Lower leg skin (tissue), 3 donors: Measurements from ENCODE around the gene SEL1L2.

Experiments used
- POLR2A ChIP-seq, 2 donors: fragments of 450-650 bp; IDR thresholded peaks; one replicate each; pipeline ENCODE4 v1.6.1; 2016 to 2017; ENCODE audit warnings: antibody characterized with exemption in 2 of 2, mild to moderate bottlenecking in 1 of 2, moderate library complexity in 1 of 2
- TF ChIP-seq, protein P1 (sequence below), 3 donors: fragments of 450-650 bp; IDR thresholded peaks; one replicate each; pipeline ENCODE4 v1.5.1; 2016; ENCODE audit warnings: antibody characterized with exemption in 3 of 3, mild to moderate bottlenecking in 3 of 3, moderate library complexity in 2 of 3

GRCh38 chr20:13900496-13900895, 89.9 kb downstream of the SEL1L2 start:
- TF ChIP-seq, protein P1, sequence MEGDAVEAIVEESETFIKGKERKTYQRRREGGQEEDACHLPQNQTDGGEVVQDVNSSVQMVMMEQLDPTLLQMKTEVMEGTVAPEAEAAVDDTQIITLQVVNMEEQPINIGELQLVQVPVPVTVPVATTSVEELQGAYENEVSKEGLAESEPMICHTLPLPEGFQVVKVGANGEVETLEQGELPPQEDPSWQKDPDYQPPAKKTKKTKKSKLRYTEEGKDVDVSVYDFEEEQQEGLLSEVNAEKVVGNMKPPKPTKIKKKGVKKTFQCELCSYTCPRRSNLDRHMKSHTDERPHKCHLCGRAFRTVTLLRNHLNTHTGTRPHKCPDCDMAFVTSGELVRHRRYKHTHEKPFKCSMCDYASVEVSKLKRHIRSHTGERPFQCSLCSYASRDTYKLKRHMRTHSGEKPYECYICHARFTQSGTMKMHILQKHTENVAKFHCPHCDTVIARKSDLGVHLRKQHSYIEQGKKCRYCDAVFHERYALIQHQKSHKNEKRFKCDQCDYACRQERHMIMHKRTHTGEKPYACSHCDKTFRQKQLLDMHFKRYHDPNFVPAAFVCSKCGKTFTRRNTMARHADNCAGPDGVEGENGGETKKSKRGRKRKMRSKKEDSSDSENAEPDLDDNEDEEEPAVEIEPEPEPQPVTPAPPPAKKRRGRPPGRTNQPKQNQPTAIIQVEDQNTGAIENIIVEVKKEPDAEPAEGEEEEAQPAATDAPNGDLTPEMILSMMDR (IDR thresholded peaks at IDR 0.05), result no peak
- no peak for TF ChIP-seq POLR2A (IDR thresholded peaks at IDR 0.05)
